Inflammatory macrophage (primary cell): ENCODE results near the gene MACROD1.
"Not testable (repeated sequence)": the region's sequence is repeated elsewhere in the genome, so short reads cannot be mapped to it uniquely, and the experiment has no call there.

Experiments used
- DNase-seq, 2 donors: peaks; one replicate each; pipeline ENCODE4 v3.0.0-alpha.2; 2020 to 2022

The MACROD1 gene

GRCh38 chr11:63993100-63993499 lies 172.8 kb downstream of the MACROD1 start:
- DNase-seq, result no peak

GRCh38 chr11:63991558-63991957 lies 174.4 kb downstream of the MACROD1 start:
- DNase-seq, result no peak

- DNase-seq, result no peak
Measured at GRCh38 chr11:63986932-63987513, 178.9 kb downstream of the MACROD1 start.

GRCh38 chr11:63986156-63986931 lies 179.6 kb downstream of the MACROD1 start, which contains the start of gene OTUB1:
Gene OTUB1, plus strand, starts transcription at chr11:63986438. Its CDS starts 19 bp downstream, at chr11:63986457.
- DNase-seq, result peak; percentile 78 to 87

- peak; percentile 28 to 58 for DNase-seq
Measured at GRCh38 chr11:63985812-63986155, 180.1 kb downstream of the MACROD1 start.

GRCh38 chr11:63979426-63979825 lies 186.5 kb downstream of the MACROD1 start:
- no peak for DNase-seq

- DNase-seq, result no peak
Measured at GRCh38 chr11:63978551-63979239, 187.2 kb downstream of the MACROD1 start.

- DNase-seq, result peak; percentile 100
Measured at GRCh38 chr11:63974259-63975143, 191.4 kb downstream of the MACROD1 start, which contains the start of gene COX8A. Gene COX8A, plus strand, starts transcription at chr11:63974620. Its CDS starts 61 bp downstream, at chr11:63974681.

- not testable (repeated sequence) for DNase-seq
Measured at GRCh38 chr11:63973912-63974258, 192.0 kb downstream of the MACROD1 start.

GRCh38 chr11:63970902-63971301 lies 195.0 kb downstream of the MACROD1 start:
- peak; percentile 71 to 74 for DNase-seq

GRCh38 chr11:63969461-63969860 lies 196.5 kb downstream of the MACROD1 start:
- no peak for DNase-seq

- no peak for DNase-seq
Measured at GRCh38 chr11:63966444-63966843, 199.5 kb downstream of the MACROD1 start.

- not testable (repeated sequence) for DNase-seq
Measured at GRCh38 chr11:63963895-63964294, 202.0 kb downstream of the MACROD1 start.

- no peak for DNase-seq
Measured at GRCh38 chr11:63961608-63962412, 204.1 kb downstream of the MACROD1 start.

- DNase-seq, result no peak
Measured at GRCh38 chr11:63958008-63958407, 207.9 kb downstream of the MACROD1 start.

GRCh38 chr11:63952570-63952969 lies 213.3 kb downstream of the MACROD1 start:
- no peak for DNase-seq

GRCh38 chr11:63951779-63952536 lies 214.0 kb downstream of the MACROD1 start:
- DNase-seq, result peak in 1 of 2 donors; percentile 8
